Sigmoid colon (tissue), 4 donors: Measurements from ENCODE around the gene USP30.
"Not testable (repeated sequence)": the region's sequence is repeated elsewhere in the genome, so short reads cannot be mapped to it uniquely, and the experiment has no call there.

Experiments
- CTCF ChIP-seq, 4 experiments: fragments of 450-650 bp in 3 of 4; fragments of 200-600 bp in 1 of 4; IDR thresholded peaks; one replicate each; pipeline ENCODE4 v1.5.1; 2016 to 2019; ENCODE audit warnings: antibody characterized with exemption in 4 of 4, mild to moderate bottlenecking in 3 of 4, moderate library complexity in 2 of 4
- EP300 ChIP-seq, 4 donors: sonication (generic); formaldehyde crosslinking; IDR thresholded peaks; one replicate each; pipeline ENCODE4 v1.6.1; 2017; ENCODE audit warnings: antibody characterized with exemption in 4 of 4
- POLR2A ChIP-seq, 2 donors: fragments of 450-650 bp; IDR thresholded peaks; one replicate each; pipeline ENCODE4 v1.6.1; 2016; ENCODE audit warnings: antibody characterized with exemption in 2 of 2, mild to moderate bottlenecking in 2 of 2, moderate library complexity in 2 of 2
- POLR2AphosphoS5 ChIP-seq, 4 donors: sonication (generic); formaldehyde crosslinking; IDR thresholded peaks; one replicate each; pipeline ENCODE4 v1.6.1; 2017; ENCODE audit warnings: antibody characterized with exemption in 4 of 4

GRCh38 chr12:109028624-109029023 lies 23.8 kb upstream of the USP30 start:
- TF ChIP-seq POLR2AphosphoS5, POLR2A, CTCF, EP300 (IDR thresholded peaks at IDR 0.05): not testable (repeated sequence)
